GM12878 (cell line): ENCODE data around the gene INO80B. TPM values are rescaled to one million over a fixed set of nuclear protein-coding genes. Genes with fewer than 3 reads are reported as not detected.

Experiments
- BHLHE40 ChIP-seq, 2 experiments: fragments of 450-650 bp in 1 of 2; IDR thresholded peaks; 2 replicates each; pipeline ENCODE4 v1.6.1; 2011 to 2017; ENCODE audit warnings: low read depth in 2 of 2, borderline replicate concordance in 1 of 2, improper control_type of control experiment in 1 of 2, low read length in 1 of 2, mild to moderate bottlenecking in 1 of 2
- BMI1 ChIP-seq: fragments of 450-650 bp; IDR thresholded peaks from 2 replicates; pipeline ENCODE4 v1.6.1; 2016; ENCODE audit warnings: mild to moderate bottlenecking, moderate library complexity, borderline replicate concordance
- CHD4 ChIP-seq: fragments of 200-600 bp; sonication (generic); IDR thresholded peaks from 2 replicates; pipeline ENCODE4 v1.6.1; 2016; ENCODE audit warnings: mild to moderate bottlenecking
- FOS ChIP-seq: IDR thresholded peaks from 3 replicates; pipeline ENCODE4 v1.6.1; 2011; ENCODE audit warnings: borderline replicate concordance; ENCODE audit not compliant: insufficient read length; ENCODE audit errors: extremely low read depth
- KAT2A ChIP-seq: conservative IDR thresholded peaks from 2 replicates; pipeline ENCODE4 v1.6.1; 2011; ENCODE audit warnings: low read depth, low read length; ENCODE audit not compliant: control insufficient read depth
- KLF5 ChIP-seq: fragments of 450-650 bp; IDR thresholded peaks from 2 replicates; pipeline ENCODE4 v1.6.1; 2014; ENCODE audit warnings: mild to moderate bottlenecking; ENCODE audit not compliant: partially characterized antibody
- NR2F1 ChIP-seq: fragments of 450-650 bp; conservative IDR thresholded peaks from 2 replicates; pipeline ENCODE4 v1.6.1; 2017; ENCODE audit warnings: mild to moderate bottlenecking
- RUNX3 ChIP-seq: IDR thresholded peaks from 2 replicates; pipeline ENCODE4 v1.6.1; 2012; ENCODE audit warnings: low read length, inconsistent platforms
- SMAD1 ChIP-seq: fragments of 450-650 bp; IDR thresholded peaks from 2 replicates; pipeline ENCODE4 v1.6.1; 2018; ENCODE audit warnings: mild to moderate bottlenecking, low read depth; ENCODE audit not compliant: partially characterized antibody
- SREBF1 ChIP-seq: IDR thresholded peaks from 2 replicates; pipeline ENCODE4 v1.6.1; 2012; ENCODE audit warnings: mild to moderate bottlenecking, low read length
- TBL1XR1 ChIP-seq: IDR thresholded peaks from 2 replicates; pipeline ENCODE4 v1.6.1; 2012; ENCODE audit warnings: low read depth, low read length, improper control_type of control experiment
- ZBTB33 ChIP-seq: fragments of 450-650 bp; IDR thresholded peaks from 2 replicates; pipeline ENCODE4 v1.6.1; 2017; ENCODE audit warnings: mild to moderate bottlenecking
- polyA plus RNA-seq, 11 experiments: library from polyadenylated mRNA; depleted of rRNA in 4 of 11; unstranded in 6 of 11; stranded (reverse) in 5 of 11; fragments of >200 nt; fragmentation: Nextera tagmentation in 4 of 11; fragmentation: Illumina TruSeq in 1 of 11; extraction: Ambion mirVana in 4 of 11; extraction: Trizol in 1 of 11; gene quantifications; 1 replicate in 1 of 11; 2 replicates in 10 of 11; pipeline versions ENCODE4 v1.2.1 to v1.2.3, GENCODE V29; 2011 to 2016; ENCODE audit warnings: inconsistent platforms in 2 of 11, missing spikeins in 2 of 11, low read depth in 1 of 11
- total RNA-seq, 4 experiments: library from RNA; depleted of rRNA in 3 of 4; stranded (reverse); fragments of >200 nt in 3 of 4; fragmentation: Illumina TruSeq in 1 of 4; extraction: Trizol in 1 of 4; gene quantifications; 2 replicates each; pipeline versions ENCODE4 v1.2.1 to v1.2.3, GENCODE V29; 2013 to 2021
- TF ChIP-seq, protein P1 (sequence below): fragments of 450-650 bp; formaldehyde crosslinking; IDR thresholded peaks from 2 replicates; pipeline ENCODE4 v1.5.0; 2022; ENCODE audit warnings: mild to moderate bottlenecking, missing genetic modification characterization
- TF ChIP-seq, protein P2 (sequence below): fragments of 450-650 bp; IDR thresholded peaks from 2 replicates; pipeline ENCODE4 v1.6.1; 2017; ENCODE audit warnings: low read depth, mild to moderate bottlenecking, moderate library complexity
- TF ChIP-seq, protein P3 (sequence below): IDR thresholded peaks from 2 replicates; pipeline ENCODE4 v1.6.1; 2011; ENCODE audit warnings: borderline replicate concordance, low read depth, mild to moderate bottlenecking, moderate library complexity, low read length; ENCODE audit not compliant: insufficient read depth, poor library complexity, severe bottlenecking
- TF ChIP-seq, protein P4 (sequence below): fragments of 450-650 bp; formaldehyde crosslinking; IDR thresholded peaks from 2 replicates; pipeline ENCODE4 v1.4.0; 2022; ENCODE audit warnings: mild to moderate bottlenecking, moderate library complexity

The INO80B gene
- total and polyA plus RNA-seq, 10 of the 15 experiments (the other 5 are each of a cell fraction or from before 2014, with no cell fraction given), result 1.3 to 26.7 (median 11.1) TPM

GRCh38 chr2:74472086-74472944, 17.4 kb downstream of the INO80B start, which contains the start of gene MRPL53 (continued):
- TF ChIP-seq, protein P1, sequence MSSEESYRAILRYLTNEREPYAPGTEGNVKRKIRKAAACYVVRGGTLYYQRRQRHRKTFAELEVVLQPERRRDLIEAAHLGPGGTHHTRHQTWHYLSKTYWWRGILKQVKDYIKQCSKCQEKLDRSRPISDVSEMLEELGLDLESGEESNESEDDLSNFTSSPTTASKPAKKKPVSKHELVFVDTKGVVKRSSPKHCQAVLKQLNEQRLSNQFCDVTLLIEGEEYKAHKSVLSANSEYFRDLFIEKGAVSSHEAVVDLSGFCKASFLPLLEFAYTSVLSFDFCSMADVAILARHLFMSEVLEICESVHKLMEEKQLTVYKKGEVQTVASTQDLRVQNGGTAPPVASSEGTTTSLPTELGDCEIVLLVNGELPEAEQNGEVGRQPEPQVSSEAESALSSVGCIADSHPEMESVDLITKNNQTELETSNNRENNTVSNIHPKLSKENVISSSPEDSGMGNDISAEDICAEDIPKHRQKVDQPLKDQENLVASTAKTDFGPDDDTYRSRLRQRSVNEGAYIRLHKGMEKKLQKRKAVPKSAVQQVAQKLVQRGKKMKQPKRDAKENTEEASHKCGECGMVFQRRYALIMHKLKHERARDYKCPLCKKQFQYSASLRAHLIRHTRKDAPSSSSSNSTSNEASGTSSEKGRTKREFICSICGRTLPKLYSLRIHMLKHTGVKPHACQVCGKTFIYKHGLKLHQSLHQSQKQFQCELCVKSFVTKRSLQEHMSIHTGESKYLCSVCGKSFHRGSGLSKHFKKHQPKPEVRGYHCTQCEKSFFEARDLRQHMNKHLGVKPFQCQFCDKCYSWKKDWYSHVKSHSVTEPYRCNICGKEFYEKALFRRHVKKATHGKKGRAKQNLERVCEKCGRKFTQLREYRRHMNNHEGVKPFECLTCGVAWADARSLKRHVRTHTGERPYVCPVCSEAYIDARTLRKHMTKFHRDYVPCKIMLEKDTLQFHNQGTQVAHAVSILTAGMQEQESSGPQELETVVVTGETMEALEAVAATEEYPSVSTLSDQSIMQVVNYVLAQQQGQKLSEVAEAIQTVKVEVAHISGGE (CRISPR knock-in tag), result peak; percentile 33; the same call in 1 of the 2 replicates
- TF ChIP-seq CHD4 (no peak), FOS (no peak), SMAD1 (peak; percentile 52), RUNX3 (peak; percentile 95), KLF5 (peak; percentile 81), ZBTB33 (no peak), BHLHE40 (IDR thresholded peaks at IDR 0.05; ENCODE audit: borderline replicate concordance in 1 of 2, low read depth in 2 of 2, low read length in 1 of 2) (peak; percentile 54 to 63; a peak in 2 of 4 replicates), TBL1XR1 (peak; percentile 21; the same call in 1 of the 2 replicates), BMI1 (no peak), SREBF1 (peak; percentile 84), KAT2A (no peak), NR2F1 (peak; percentile 73)
- TF ChIP-seq, protein P2, sequence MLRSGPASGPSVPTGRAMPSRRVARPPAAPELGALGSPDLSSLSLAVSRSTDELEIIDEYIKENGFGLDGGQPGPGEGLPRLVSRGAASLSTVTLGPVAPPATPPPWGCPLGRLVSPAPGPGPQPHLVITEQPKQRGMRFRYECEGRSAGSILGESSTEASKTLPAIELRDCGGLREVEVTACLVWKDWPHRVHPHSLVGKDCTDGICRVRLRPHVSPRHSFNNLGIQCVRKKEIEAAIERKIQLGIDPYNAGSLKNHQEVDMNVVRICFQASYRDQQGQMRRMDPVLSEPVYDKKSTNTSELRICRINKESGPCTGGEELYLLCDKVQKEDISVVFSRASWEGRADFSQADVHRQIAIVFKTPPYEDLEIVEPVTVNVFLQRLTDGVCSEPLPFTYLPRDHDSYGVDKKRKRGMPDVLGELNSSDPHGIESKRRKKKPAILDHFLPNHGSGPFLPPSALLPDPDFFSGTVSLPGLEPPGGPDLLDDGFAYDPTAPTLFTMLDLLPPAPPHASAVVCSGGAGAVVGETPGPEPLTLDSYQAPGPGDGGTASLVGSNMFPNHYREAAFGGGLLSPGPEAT, result peak; percentile 98
- TF ChIP-seq, protein P3, sequence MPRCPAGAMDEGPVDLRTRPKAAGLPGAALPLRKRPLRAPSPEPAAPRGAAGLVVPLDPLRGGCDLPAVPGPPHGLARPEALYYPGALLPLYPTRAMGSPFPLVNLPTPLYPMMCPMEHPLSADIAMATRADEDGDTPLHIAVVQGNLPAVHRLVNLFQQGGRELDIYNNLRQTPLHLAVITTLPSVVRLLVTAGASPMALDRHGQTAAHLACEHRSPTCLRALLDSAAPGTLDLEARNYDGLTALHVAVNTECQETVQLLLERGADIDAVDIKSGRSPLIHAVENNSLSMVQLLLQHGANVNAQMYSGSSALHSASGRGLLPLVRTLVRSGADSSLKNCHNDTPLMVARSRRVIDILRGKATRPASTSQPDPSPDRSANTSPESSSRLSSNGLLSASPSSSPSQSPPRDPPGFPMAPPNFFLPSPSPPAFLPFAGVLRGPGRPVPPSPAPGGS, result peak; percentile 98
- TF ChIP-seq, protein P4, sequence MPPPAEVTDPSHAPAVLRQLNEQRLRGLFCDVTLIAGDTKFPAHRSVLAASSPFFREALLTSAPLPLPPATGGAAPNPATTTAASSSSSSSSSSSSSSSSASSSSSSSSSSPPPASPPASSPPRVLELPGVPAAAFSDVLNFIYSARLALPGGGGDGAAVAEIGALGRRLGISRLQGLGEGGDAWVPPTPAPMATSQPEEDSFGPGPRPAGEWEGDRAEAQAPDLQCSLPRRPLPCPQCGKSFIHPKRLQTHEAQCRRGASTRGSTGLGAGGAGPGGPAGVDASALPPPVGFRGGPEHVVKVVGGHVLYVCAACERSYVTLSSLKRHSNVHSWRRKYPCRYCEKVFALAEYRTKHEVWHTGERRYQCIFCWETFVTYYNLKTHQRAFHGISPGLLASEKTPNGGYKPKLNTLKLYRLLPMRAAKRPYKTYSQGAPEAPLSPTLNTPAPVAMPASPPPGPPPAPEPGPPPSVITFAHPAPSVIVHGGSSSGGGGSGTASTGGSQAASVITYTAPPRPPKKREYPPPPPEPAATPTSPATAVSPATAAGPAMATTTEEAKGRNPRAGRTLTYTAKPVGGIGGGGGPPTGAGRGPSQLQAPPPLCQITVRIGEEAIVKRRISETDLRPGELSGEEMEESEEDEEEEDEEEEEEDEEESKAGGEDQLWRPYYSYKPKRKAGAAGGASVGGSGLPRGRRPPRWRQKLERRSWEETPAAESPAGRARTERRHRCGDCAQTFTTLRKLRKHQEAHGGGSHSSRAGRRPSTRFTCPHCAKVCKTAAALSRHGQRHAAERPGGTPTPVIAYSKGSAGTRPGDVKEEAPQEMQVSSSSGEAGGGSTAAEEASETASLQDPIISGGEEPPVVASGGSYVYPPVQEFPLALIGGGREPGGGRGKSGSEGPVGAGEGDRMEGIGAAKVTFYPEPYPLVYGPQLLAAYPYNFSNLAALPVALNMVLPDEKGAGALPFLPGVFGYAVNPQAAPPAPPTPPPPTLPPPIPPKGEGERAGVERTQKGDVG (CRISPR knock-in tag), result no peak
